ENCODE results near the gene PLA2G1B.

Gene PLA2G1B

DNA sequence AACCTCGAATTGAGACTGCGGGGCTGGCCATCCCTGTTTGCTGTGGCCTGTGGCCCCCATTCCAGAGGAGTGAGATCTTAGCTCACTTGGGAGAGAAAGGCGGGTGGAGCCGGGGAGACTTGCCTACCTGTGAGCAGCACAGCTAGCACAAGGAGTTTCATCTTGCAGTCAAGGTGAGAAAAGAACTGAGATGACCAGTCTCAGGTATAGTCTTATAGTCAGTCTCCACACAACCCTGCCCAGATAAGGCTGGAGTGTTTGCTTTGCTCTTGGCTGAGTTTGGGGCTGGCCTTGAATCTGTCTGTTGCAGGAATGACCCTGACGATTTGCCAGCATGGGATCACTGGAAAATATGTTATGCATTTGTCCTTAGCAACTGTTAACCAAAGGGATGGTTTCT is at the start of gene PLA2G1B:
TSS of gene PLA2G1B (minus strand) at position 187 of the 400 bp plus-strand sequence. CDS start at position 161, 26 bp downstream.
- no peak within 1 kb of the TSS for H3K4me3 ChIP-seq
- H3K27me3 ChIP-seq (ENCODE audit: low read depth): no peaks in the 10 kb centered on the region
- H3K36me3 ChIP-seq (replicated peaks): no peaks in the 10 kb centered on the region
- H3K4me1 ChIP-seq: no peaks in the 10 kb centered on the region
- in situ Hi-C loops (cut with MboI; ENCODE audit: low sequenced_read_pairs): loop anchor here (10.0 to 25.0 kb wide), 2 partner anchors 387 to 785 kb away; partner anchors contain the start of gene UNC119B
- H3K9me3 ChIP-seq: no peaks in the 10 kb centered on the region
- no peak for DNase-seq (ENCODE audit: low spot score in 2 of 2)

DNA sequence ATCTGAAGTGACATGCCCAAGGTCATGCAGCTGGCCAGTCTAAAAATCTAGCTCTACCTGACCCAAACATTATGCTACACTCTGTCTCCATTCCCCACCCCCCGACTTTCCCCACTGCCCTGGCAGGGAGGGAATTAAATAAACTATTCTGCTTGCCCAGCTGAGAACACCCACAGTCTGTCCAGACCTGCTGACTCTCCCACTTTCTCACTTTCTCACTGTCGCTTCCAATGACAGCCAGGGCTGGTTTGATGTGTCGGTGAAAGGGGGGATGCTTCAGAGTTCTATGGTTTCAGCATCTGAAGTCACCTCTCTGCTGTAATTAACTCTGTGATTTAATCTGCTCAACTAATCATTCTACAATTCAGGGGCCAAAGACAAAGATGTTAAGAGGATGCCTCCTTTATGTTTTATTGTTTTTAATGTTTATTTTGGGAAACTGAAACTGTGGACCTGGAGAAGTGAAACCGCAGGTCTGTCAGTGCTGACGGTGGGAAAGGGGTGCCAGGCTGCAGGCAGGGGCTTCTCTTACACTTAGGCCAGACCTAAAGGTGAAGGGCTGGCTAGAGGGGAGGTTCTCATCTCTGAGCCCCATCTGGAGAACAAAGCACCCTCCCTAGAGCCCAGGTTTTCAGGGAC is 49.5 kb upstream of the PLA2G1B start:
- H3K4me3 ChIP-seq: no peak overlapping the region
- H3K36me3 ChIP-seq (replicated peaks): no peaks in the 10 kb centered on the region
- H3K27me3 ChIP-seq (ENCODE audit: low read depth): no peaks in the 10 kb centered on the region
- H3K9me3 ChIP-seq: no peaks in the 10 kb centered on the region
- peaks cover 11% of the 10 kb centered on the region for H3K4me1 ChIP-seq
- DNase-seq (ENCODE audit: low spot score in 2 of 2): no peak
- in situ Hi-C loops (cut with MboI; ENCODE audit: low sequenced_read_pairs): no loop called here

DNA sequence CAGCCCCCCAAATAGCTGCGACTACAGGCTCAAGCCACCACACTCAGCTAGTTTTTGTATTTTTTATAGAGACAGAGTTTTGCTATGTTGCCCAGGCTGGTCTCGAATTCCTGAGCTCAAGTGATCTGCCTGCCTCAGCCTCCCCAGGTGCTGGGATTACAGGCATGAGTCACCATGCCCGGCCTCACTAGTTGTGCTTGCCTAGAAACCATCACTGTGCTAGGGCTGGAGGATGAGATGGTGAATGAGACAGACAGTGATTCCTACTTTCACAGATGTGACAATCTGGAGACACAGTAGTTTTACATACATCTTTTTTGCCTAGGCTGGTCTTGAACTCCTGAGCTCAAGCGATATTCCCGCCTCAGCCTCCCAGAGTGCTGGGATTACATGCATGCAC is 48.8 kb upstream of the PLA2G1B start:
- Histone ChIP-seq H3K4me1 (peaks cover 11% of the 10 kb centered on the region), H3K36me3 (replicated peaks) (no peaks in the 10 kb centered on the region), H3K27me3 (ENCODE audit: low read depth) (no peaks in the 10 kb centered on the region), H3K4me3 (no peak overlapping the region), H3K9me3 (no peaks in the 10 kb centered on the region)
- no peak for DNase-seq (ENCODE audit: low spot score in 2 of 2)
- in situ Hi-C loops (cut with MboI; ENCODE audit: low sequenced_read_pairs): no loop called here

DNA sequence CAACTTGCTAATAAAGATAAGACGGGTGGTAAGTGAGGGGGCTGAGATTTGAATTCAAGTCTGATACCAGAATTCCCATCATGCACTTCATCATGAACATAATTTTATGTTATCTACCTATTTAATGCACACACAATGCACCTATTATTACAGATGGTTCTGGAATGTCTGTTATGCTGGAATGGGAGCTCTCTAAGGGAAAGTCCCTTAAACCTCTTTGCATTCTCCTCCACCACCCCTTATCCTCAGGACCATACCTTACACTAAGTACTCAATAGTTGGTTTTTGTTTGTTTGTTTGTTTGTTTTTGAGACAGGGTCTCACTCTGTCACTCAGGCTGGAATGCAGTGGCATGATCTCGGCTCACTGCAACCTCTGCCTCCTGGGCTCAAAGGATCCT is 48.4 kb upstream of the PLA2G1B start:
- H3K4me1 ChIP-seq: peaks cover 11% of the 10 kb centered on the region
- no peak overlapping the region for H3K4me3 ChIP-seq
- in situ Hi-C loops (cut with MboI; ENCODE audit: low sequenced_read_pairs): no loop called here
- H3K27me3 ChIP-seq (ENCODE audit: low read depth): no peaks in the 10 kb centered on the region
- no peaks in the 10 kb centered on the region for H3K9me3 ChIP-seq
- H3K36me3 ChIP-seq (replicated peaks): no peaks in the 10 kb centered on the region
- DNase-seq (ENCODE audit: low spot score in 2 of 2): no peak

DNA sequence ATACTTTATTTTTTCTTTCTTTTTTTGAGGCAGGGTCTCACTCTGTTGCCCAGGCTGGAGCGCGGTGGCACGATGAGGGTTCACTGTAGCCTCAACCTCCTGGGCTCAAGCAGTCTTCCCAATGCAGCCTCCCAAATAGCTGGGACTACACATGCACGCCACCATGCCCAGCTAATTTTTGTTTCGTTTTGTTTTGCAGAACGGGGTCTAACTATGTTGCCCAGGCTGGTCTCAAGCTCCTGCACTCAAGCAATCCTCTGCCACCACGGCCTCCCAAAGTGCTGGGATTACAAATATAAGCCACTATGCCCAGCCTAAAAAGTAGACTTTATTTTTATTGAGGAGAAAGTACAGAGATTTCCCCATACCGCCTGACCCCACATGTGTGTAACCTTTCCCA is 46.1 kb upstream of the PLA2G1B start:
- DNase-seq (ENCODE audit: low spot score in 2 of 2): no peak
- Histone ChIP-seq H3K4me3 (no peak overlapping the region), H3K9me3 (no peaks in the 10 kb centered on the region), H3K27me3 (ENCODE audit: low read depth) (no peaks in the 10 kb centered on the region), H3K4me1 (peaks cover 14% of the 10 kb centered on the region), H3K36me3 (replicated peaks) (no peaks in the 10 kb centered on the region)
- in situ Hi-C loops (cut with MboI; ENCODE audit: low sequenced_read_pairs): no loop called here

DNA sequence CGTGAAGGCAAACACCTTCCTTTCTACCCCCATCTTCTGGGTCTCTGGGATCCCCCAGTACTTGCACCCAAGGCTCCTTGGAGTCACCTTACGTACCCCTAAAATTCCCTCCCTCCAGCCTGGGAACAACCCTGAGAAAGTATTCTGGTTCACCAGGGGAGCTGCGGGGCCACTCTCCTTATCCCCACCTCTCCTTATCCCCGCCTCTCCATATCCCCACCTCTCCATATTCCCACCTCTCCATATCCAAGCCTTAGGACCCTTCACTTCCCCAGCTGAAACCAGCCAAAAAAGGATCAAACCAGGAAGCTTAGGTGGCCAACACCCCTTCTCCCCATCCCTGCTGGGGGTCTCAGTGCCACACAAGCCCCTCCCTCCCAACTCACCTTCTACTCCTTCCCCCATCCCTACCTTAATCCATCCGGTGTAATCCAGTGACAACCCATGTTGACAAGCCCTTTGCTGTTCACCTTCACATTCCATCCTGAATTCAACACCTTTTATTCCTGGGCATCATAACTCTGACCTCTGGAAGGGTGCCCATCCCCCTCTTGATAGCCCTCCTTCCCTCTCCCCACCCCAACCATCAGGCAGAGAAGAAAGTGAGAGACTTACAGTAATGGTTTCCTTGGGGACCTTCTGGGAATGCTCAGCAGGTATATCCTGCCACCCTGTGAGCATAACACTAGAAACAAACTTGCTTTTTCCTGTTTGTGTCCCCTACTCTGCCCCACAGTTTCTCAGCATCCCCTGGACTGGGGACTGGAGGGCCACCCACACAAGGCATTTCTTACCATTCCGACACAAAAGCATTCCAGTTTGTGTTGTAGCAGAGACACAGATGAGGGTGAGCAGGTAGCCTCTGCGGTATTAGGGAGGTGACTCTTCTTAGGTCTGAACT is 43.0 kb upstream of the PLA2G1B start:
- Histone ChIP-seq H3K4me3 (no peak overlapping the region; the same call in 1 of the 2 replicates), H3K4me1 (peaks cover 13% of the 10 kb centered on the region), H3K9me3 (no peaks in the 10 kb centered on the region), H3K27me3 (ENCODE audit: low read depth) (no peaks in the 10 kb centered on the region), H3K36me3 (replicated peaks) (peaks cover 12% of the 10 kb centered on the region)
- DNase-seq (ENCODE audit: low spot score in 2 of 2): no peak
- in situ Hi-C loops (cut with MboI; ENCODE audit: low sequenced_read_pairs): no loop called here

DNA sequence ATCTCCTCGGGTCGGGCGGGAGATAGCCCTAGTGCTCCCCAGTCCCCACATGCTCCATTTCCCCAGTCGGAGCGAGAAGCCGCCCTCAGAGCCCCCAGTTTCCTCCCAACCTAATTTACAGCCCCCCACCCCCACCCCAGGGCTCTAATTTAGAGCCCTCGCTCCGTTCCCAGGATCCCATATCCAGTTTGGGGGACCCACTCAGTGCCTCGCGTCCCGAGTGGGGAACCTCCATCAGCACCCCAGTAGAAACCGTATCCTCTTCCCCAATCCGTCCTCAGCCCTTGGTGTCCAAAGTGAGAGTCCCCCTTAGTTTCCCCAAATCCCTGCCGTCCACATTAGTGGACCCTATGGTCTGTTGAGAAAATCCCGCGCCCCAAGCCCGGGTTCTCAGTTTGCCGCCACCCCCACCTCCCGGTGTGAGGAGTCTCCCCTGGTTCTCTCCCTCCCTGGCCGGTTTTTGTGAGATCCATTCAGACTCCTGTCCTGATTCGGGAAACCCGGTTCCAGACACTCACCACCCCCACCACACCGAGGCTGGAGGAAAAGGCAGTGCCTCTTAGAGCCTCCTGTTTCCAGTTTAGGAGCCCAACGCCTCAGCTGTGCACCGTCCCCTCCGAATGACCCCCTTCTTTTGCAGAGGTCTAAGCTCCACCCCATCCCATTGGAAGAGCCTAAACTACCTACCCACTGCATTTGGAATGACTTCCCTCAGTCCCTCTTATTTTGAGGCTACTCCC is 42.2 kb upstream of the PLA2G1B start:
- no peaks in the 10 kb centered on the region for H3K27me3 ChIP-seq (ENCODE audit: low read depth)
- peak in 1 of 2 experiments; percentile 41 for DNase-seq (ENCODE audit: low spot score in 2 of 2)

DNA sequence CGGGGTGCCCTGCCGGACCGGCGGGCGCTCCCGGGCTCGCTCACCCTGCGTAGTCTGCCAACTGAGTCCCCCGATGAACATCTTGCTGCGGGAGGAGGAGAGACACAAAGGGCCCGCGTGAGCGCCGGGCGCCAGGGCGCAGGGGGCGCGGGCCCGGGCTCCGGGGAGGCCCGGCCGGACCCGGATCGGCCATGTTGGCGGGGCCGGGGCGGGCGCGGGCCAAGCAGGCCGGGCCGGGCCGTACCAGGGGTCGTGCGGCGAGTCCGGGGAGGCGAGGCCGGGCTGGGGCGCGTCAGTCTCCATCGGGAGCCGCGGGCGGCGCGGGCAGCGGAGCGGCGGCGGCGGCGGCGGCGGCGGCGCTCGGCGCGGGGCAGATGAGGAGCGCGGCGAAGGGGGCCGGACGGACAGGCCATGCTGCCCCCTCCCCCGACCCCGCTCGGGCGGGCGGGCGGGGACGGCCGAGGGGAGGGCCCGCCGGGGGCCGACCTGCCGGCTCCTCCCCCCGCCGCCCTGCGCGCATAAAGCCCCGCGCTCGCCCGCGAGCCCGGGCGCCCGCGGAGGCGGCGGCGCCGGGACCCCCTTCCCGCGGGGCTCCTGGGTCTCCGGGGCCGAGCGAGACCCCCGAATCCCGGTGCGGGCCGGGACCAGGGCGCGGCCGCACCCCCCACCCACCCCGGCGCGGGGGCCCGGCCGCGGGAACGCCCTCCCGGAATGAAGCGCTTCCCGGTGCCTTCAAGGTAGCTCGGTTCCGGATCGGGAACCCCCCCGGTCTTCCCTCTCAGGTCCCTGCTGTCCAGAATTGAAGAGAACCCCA is 41.4 kb upstream of the PLA2G1B start, which contains the start of gene MSI1:
TSS of gene MSI1 (minus strand) at position 376 of the 814 bp plus-strand sequence. CDS start at position 303, 73 bp downstream.
- H3K4me3 ChIP-seq: peak within 1 kb of the TSS; percentile 46
- H3K27me3 ChIP-seq (ENCODE audit: low read depth): no peaks in the 10 kb centered on the region
- no peaks in the 10 kb centered on the region for H3K9me3 ChIP-seq
- peaks cover 13% of the 10 kb centered on the region for H3K4me1 ChIP-seq
- DNase-seq (ENCODE audit: low spot score in 2 of 2): peak; percentile 43 to 74
- H3K36me3 ChIP-seq (replicated peaks): peaks cover 28% of the 10 kb centered on the region
- in situ Hi-C loops (cut with MboI; ENCODE audit: low sequenced_read_pairs): no loop called here

More for the DNA sequence above, 42.2 kb upstream of the PLA2G1B start:
- in situ Hi-C loops (cut with MboI; ENCODE audit: low sequenced_read_pairs): no loop called here
- Histone ChIP-seq H3K4me1 (peaks cover 13% of the 10 kb centered on the region), H3K9me3 (no peaks in the 10 kb centered on the region), H3K4me3 (peak overlapping the region; percentile 46), H3K36me3 (replicated peaks) (peaks cover 20% of the 10 kb centered on the region)

DNA sequence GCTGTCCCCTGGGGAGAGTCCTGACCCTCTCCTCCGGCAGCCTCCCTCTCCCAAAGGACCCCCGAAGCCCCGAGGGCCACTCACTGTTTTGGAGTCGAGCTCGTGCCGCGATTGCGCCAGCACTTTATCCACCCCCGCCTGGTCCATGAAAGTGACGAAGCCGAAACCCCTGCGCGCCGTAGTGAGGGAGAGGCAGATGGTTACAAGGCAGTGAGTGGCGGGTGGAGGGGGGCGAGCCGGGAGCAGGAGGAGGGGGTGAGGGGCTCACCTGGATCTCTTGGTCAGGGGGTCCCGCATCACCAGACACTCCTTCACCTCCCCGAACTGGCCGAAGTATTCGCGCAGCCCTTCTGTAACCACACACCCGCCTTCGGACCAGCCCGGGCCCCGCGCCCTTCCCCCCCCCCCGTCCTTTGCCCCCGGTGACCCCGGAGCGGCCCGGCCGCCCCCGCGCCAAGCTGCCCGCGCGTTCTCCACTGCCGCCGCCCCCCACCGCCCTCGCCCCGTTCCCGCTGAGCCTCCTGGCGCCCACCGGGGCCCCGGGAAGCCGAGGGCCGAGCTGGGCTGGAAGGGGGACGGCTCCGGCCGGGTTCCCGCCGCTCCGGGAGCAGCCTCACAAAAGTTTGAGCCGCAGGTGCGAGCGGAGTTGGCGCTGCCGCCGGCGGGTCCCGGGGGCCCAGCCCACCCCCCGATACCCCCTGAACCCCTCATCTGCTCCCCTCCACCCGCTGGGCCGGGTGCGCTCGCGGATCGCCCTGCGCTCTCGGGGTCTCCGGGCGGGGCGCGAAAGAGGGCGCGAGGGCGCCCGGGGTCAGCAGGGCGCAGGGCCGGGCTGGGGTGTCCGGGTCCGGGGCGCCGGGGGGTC is 40.6 kb upstream of the PLA2G1B start:
- peaks cover 35% of the 10 kb centered on the region for H3K36me3 ChIP-seq (replicated peaks)
- H3K9me3 ChIP-seq: no peaks in the 10 kb centered on the region
- peaks cover 14% of the 10 kb centered on the region for H3K4me1 ChIP-seq
- in situ Hi-C loops (cut with MboI; ENCODE audit: low sequenced_read_pairs): no loop called here
- DNase-seq (ENCODE audit: low spot score in 2 of 2): peak in 1 of 2 experiments; percentile 56
- H3K4me3 ChIP-seq: peak overlapping the region; percentile 44
- H3K27me3 ChIP-seq (ENCODE audit: low read depth): no peaks in the 10 kb centered on the region

DNA sequence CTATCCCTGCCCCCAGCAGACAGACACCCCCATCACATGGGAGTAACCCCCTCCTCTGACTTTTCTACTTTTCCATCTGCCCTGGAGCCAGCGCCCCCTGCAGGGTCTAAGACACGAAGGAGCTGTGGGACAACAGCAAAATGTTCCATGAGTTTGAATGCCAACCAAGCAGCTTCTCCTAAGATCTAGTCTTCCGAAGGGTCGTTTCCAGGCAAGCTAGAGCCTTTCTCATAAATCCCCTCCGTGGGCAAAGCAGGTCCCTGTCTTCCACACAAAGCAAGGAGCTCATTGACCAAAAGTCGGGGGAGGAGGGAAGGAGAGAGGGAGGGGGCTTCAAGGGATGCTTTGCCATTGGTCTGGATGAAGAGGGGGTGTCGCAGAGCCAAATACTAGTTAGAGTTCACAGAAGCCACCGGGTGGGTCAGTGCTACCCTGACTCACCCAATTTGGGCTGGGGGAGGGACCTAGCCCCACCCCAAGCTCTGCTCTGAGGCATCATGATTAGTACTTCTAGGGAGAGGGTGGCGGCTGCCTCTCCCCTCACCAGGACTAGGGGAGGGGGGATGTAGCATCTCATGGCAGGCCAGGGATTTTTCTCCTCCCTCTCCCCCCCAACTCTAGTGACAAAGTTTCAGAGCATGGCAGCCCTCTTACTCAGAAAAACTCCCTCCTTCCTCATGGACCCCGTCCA is 39.8 kb upstream of the PLA2G1B start:
- DNase-seq (ENCODE audit: low spot score in 2 of 2): peak; percentile 54 to 72
- Histone ChIP-seq H3K36me3 (replicated peaks) (peaks cover 43% of the 10 kb centered on the region), H3K4me3 (peak overlapping the region; percentile 44), H3K27me3 (ENCODE audit: low read depth) (no peaks in the 10 kb centered on the region), H3K4me1 (peaks cover 22% of the 10 kb centered on the region), H3K9me3 (no peaks in the 10 kb centered on the region)
- in situ Hi-C loops (cut with MboI; ENCODE audit: low sequenced_read_pairs): no loop called here

DNA sequence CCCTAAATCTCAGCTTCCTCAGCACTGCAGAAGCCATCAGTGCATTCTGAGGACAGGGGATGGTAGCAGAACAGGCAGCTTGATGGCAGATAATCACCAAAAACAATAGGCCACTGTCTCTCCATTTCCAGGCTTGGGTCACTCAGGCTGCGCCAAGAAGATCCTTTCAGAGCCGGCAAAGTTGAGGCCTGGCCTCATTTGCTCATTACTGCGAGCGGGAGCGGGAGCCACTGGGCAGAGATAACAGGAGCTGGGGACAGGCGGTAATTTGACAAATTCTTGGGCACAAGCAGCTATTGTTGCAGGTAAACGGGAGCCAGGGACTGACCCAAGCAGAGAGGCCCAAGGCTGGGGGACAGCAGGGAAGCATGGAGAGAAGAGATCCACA is 39.3 kb upstream of the PLA2G1B start:
- in situ Hi-C loops (cut with MboI; ENCODE audit: low sequenced_read_pairs): no loop called here
- Histone ChIP-seq H3K4me3 (peak overlapping the region; percentile 44), H3K4me1 (peaks cover 27% of the 10 kb centered on the region), H3K36me3 (replicated peaks) (peaks cover 49% of the 10 kb centered on the region), H3K27me3 (ENCODE audit: low read depth) (no peaks in the 10 kb centered on the region), H3K9me3 (no peaks in the 10 kb centered on the region)
- DNase-seq (ENCODE audit: low spot score in 2 of 2): no peak

DNA sequence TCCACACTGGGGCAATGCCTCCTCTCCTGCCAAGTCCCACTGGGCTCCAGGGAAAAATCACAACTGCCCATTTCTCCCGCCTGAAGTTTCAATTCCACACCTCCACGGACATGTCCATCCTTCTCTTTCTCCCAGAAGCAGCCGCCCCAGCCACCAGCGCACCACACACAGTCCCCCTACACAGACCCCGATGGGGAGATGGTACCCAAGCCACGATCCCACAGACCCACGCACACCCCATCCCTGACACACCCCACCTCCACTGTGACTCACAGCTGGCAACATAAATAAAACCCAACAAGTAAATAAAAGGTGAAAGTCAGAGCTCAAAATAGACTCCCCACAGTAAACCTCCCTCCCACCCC is 38.7 kb upstream of the PLA2G1B start:
- Histone ChIP-seq H3K36me3 (replicated peaks) (peaks cover 50% of the 10 kb centered on the region), H3K4me3 (no peak overlapping the region), H3K9me3 (no peaks in the 10 kb centered on the region), H3K4me1 (peaks cover 30% of the 10 kb centered on the region), H3K27me3 (ENCODE audit: low read depth) (no peaks in the 10 kb centered on the region)
- DNase-seq (ENCODE audit: low spot score in 2 of 2): no peak
- in situ Hi-C loops (cut with MboI; ENCODE audit: low sequenced_read_pairs): no loop called here
